HEK293 (cell line): ENCODE results near the gene MAPK8IP3.
A peak's percentile ranks its signal among the peaks of the same experiment; 100 is the strongest.

ENCODE experiments used
- CTCF ChIA-PET: fragments of 350-600 bp; formaldehyde crosslinking; extraction: SDS; loops from one replicate; lab custom pipeline; 2021; ENCODE audit warnings: antibody characterized with exemption; lab: Yijun Ruan, JAX
- POLR2A ChIA-PET: fragments of 300-600 bp; formaldehyde crosslinking; extraction: SDS; loops from one replicate; lab custom pipeline; 2020; ENCODE audit warnings: antibody characterized with exemption, inconsistent platforms; lab: Yijun Ruan, JAX
- H3K27ac ChIP-seq: fragments of 200-500 bp; sonication (Bioruptor generic); 2 replicates; pipeline ENCODE4 v1.5.1; 2014; ENCODE audit warnings: low read depth, low read length, control low read depth, inconsistent platforms; ENCODE audit errors: extremely low read depth
- H3K36me3 ChIP-seq, 2 experiments: fragments of 200-500 bp in 1 of 2; sonication (Bioruptor generic) in 1 of 2; 1 replicate in 1 of 2; 2 replicates in 1 of 2; pipeline ENCODE4 v1.5.1; 2014 to 2017; ENCODE audit warnings: inconsistent platforms in 2 of 2, low read length in 2 of 2; ENCODE audit not compliant: control insufficient read depth in 2 of 2, insufficient read depth in 1 of 2
- H3K4me1 ChIP-seq: fragments of 200-500 bp; sonication (Bioruptor generic); 2 replicates; pipeline ENCODE4 v1.5.1; 2014; ENCODE audit warnings: mild to moderate bottlenecking, low read length, inconsistent platforms; ENCODE audit not compliant: control insufficient read depth, insufficient read depth
- H3K4me3 ChIP-seq: 2 replicates; pipeline ENCODE4 v1.5.1; 2011; ENCODE audit warnings: low read depth, mild to moderate bottlenecking, control low read depth, low read length, moderate library complexity
- H3K9me3 ChIP-seq: fragments of 200-500 bp; sonication (Bioruptor generic); 2 replicates; pipeline ENCODE4 v1.5.1; 2014; ENCODE audit warnings: low read depth, low read length, inconsistent platforms; ENCODE audit not compliant: control insufficient read depth, insufficient read depth
- GLIS1 ChIP-seq: fragments of 450-650 bp; formaldehyde crosslinking; IDR thresholded peaks from 2 replicates; pipeline ENCODE4 v1.5.1; 2016; ENCODE audit warnings: missing biosample characterization, missing genetic modification characterization
- GLIS2 ChIP-seq: fragments of 450-650 bp; formaldehyde crosslinking; IDR thresholded peaks from 2 replicates; pipeline ENCODE4 v1.5.1; 2016; ENCODE audit warnings: missing biosample characterization, missing genetic modification characterization
- IKZF3 ChIP-seq: fragments of 450-650 bp; IDR thresholded peaks from 2 replicates; pipeline ENCODE4 v1.5.0; 2018; ENCODE audit warnings: missing biosample characterization, mild to moderate bottlenecking, missing genetic modification characterization, moderate library complexity
- KLF1 ChIP-seq: fragments of 450-650 bp; formaldehyde crosslinking; IDR thresholded peaks from 2 replicates; pipeline ENCODE4 v1.5.1; 2016; ENCODE audit warnings: missing biosample characterization, missing genetic modification characterization
- KLF10 ChIP-seq: fragments of 450-650 bp; IDR thresholded peaks from 2 replicates; pipeline ENCODE4 v1.5.1; 2018; ENCODE audit warnings: missing biosample characterization, mild to moderate bottlenecking, missing genetic modification characterization
- RBAK ChIP-seq: fragments of 450-650 bp; formaldehyde crosslinking; IDR thresholded peaks from 2 replicates; pipeline ENCODE4 v1.5.1; 2016; ENCODE audit warnings: missing biosample characterization, missing genetic modification characterization
- SETDB1 ChIP-seq: IDR thresholded peaks from one replicate; pipeline ENCODE4 v1.6.1; 2017; ENCODE audit warnings: mild to moderate bottlenecking, low read length, moderate library complexity, mixed read lengths; ENCODE audit not compliant: insufficient read length
- SP2 ChIP-seq: fragments of 450-650 bp; formaldehyde crosslinking; IDR thresholded peaks from 2 replicates; pipeline ENCODE4 v1.5.1; 2016; ENCODE audit warnings: missing biosample characterization, missing genetic modification characterization
- SP7 ChIP-seq: fragments of 450-650 bp; formaldehyde crosslinking; IDR thresholded peaks from 2 replicates; pipeline ENCODE4 v1.5.1; 2016; ENCODE audit warnings: missing biosample characterization, missing genetic modification characterization
- ZEB2 ChIP-seq: fragments of 450-650 bp; formaldehyde crosslinking; IDR thresholded peaks from 2 replicates; pipeline ENCODE4 v1.5.1; 2016; ENCODE audit warnings: missing biosample characterization, missing genetic modification characterization
- ZNF169 ChIP-seq: fragments of 450-650 bp; formaldehyde crosslinking; IDR thresholded peaks from 2 replicates; pipeline ENCODE4 v1.5.1; 2016; ENCODE audit warnings: missing biosample characterization, missing genetic modification characterization
- ZNF24 ChIP-seq: fragments of 450-650 bp; formaldehyde crosslinking; IDR thresholded peaks from 2 replicates; pipeline ENCODE4 v1.5.1; 2016; ENCODE audit warnings: missing biosample characterization, missing genetic modification characterization
- ZNF394 ChIP-seq: fragments of 450-650 bp; formaldehyde crosslinking; IDR thresholded peaks from 2 replicates; pipeline ENCODE4 v1.5.1; 2016; ENCODE audit warnings: missing biosample characterization, missing genetic modification characterization, mild to moderate bottlenecking, moderate library complexity, borderline replicate concordance
- ZNF423 ChIP-seq: fragments of 450-650 bp; formaldehyde crosslinking; IDR thresholded peaks from 2 replicates; pipeline ENCODE4 v1.5.1; 2016; ENCODE audit warnings: missing biosample characterization, missing genetic modification characterization
- ZNF426 ChIP-seq: fragments of 450-650 bp; formaldehyde crosslinking; IDR thresholded peaks from 2 replicates; pipeline ENCODE4 v1.5.1; 2017; ENCODE audit warnings: missing biosample characterization, missing genetic modification characterization, mild to moderate bottlenecking, inconsistent platforms, moderate library complexity
- ZNF48 ChIP-seq: fragments of 450-650 bp; formaldehyde crosslinking; IDR thresholded peaks from 2 replicates; pipeline ENCODE4 v1.5.1; 2016; ENCODE audit warnings: missing biosample characterization, missing genetic modification characterization
- ZNF521 ChIP-seq: fragments of 450-650 bp; formaldehyde crosslinking; IDR thresholded peaks from 2 replicates; pipeline ENCODE4 v1.5.1; 2017; ENCODE audit warnings: missing biosample characterization, mild to moderate bottlenecking, missing genetic modification characterization
- ZNF600 ChIP-seq: fragments of 450-650 bp; formaldehyde crosslinking; IDR thresholded peaks from 2 replicates; pipeline ENCODE4 v1.5.1; 2016; ENCODE audit warnings: missing biosample characterization, missing genetic modification characterization
- ZNF629 ChIP-seq: fragments of 450-650 bp; formaldehyde crosslinking; IDR thresholded peaks from 2 replicates; pipeline ENCODE4 v1.5.1; 2017; ENCODE audit warnings: missing biosample characterization, missing genetic modification characterization
- ZNF791 ChIP-seq: fragments of 450-650 bp; formaldehyde crosslinking; IDR thresholded peaks from 2 replicates; pipeline ENCODE4 v1.5.1; 2016; ENCODE audit warnings: missing biosample characterization, missing genetic modification characterization
- ZNF837 ChIP-seq: fragments of 450-650 bp; formaldehyde crosslinking; IDR thresholded peaks from 2 replicates; pipeline ENCODE4 v1.5.1; 2016; ENCODE audit warnings: missing biosample characterization, missing genetic modification characterization
- ZXDB ChIP-seq: fragments of 450-650 bp; formaldehyde crosslinking; IDR thresholded peaks from 2 replicates; pipeline ENCODE4 v1.5.1; 2016; ENCODE audit warnings: missing biosample characterization, missing genetic modification characterization
- TF ChIP-seq, protein P1 (sequence below): fragments of 450-650 bp; formaldehyde crosslinking; IDR thresholded peaks from 2 replicates; pipeline ENCODE4 v1.5.1; 2016; ENCODE audit warnings: missing biosample characterization, missing genetic modification characterization
- TF ChIP-seq, protein P2 (sequence below): fragments of 450-650 bp; formaldehyde crosslinking; IDR thresholded peaks from 2 replicates; pipeline ENCODE4 v1.5.1; 2016; ENCODE audit warnings: missing biosample characterization, missing genetic modification characterization
- TF ChIP-seq, protein P3 (sequence below): fragments of 450-650 bp; formaldehyde crosslinking; IDR thresholded peaks from 2 replicates; pipeline ENCODE4 v1.5.1; 2016; ENCODE audit warnings: missing biosample characterization, missing genetic modification characterization
- TF ChIP-seq, protein P4 (sequence below): fragments of 450-650 bp; formaldehyde crosslinking; IDR thresholded peaks from 2 replicates; pipeline ENCODE4 v1.5.0; 2017; ENCODE audit warnings: missing biosample characterization, missing genetic modification characterization, borderline replicate concordance

MAPK8IP3 gene

DNA sequence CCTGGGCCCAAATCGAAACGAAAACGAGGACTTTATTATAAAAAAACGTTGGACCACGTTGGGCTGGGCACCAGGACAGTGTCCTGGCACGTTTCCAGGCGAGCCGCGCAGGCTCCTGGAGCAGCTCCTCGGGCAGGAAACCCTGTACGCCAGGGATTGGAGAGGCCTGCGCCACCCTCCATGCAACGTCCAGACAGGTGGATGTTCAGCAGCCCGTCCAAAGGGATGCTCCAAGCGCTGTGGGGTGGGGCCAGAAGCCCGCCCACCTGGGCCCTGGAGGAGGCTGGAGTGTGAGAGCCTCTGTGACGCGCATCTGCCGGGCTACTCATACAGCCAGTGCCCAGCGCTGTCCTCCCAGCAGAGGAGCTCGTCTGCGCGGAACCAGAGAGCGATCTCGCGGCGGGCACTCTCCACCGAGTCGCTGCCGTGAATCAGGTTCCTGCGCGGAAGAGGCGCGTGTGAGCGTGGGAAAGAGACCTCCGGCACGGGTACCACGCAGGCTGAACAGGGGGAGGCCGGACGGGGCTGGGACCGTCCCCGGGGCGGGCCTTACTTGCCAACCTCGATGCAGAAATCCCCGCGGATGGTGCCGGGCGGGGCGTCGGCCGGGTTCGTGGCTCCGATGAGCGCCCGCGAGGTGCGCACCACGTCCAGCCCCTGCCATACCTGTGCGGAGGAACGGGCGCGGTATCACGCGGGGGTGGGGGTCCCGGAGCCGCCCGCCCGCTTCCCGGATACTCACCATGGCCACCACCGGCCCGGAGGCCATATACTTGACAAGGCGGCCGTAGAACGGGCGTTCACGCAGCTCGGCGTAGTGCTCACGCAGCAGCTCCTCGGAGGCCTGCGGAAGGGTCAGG lies 64.6 kb downstream of the MAPK8IP3 start (continued):
- TF ChIP-seq ZNF629 (tag by site-specific recombination) (peak; percentile 75), ZNF837 (tag by site-specific recombination) (peak; percentile 46; the same call in 1 of the 2 replicates), GLIS2 (peak; percentile 15), ZNF48 (tag by site-specific recombination) (no peak), ZNF600 (tag by site-specific recombination) (peak; percentile 61), SETDB1 (no peak), SP7 (tag by site-specific recombination) (peak; percentile 51; the same call in 1 of the 2 replicates), ZNF791 (tag by site-specific recombination) (no peak), KLF1 (tag by site-specific recombination) (peak; percentile 76), ZEB2 (tag by site-specific recombination) (peak; percentile 81), ZNF521 (tag by site-specific recombination) (no peak), ZNF426 (tag by site-specific recombination) (no peak), ZXDB (peak; percentile 99), ZNF169 (tag by site-specific recombination) (no peak), ZNF394 (tag by site-specific recombination) (peak; percentile 74; the same call in 1 of the 2 replicates)
- TF ChIP-seq, protein P1, sequence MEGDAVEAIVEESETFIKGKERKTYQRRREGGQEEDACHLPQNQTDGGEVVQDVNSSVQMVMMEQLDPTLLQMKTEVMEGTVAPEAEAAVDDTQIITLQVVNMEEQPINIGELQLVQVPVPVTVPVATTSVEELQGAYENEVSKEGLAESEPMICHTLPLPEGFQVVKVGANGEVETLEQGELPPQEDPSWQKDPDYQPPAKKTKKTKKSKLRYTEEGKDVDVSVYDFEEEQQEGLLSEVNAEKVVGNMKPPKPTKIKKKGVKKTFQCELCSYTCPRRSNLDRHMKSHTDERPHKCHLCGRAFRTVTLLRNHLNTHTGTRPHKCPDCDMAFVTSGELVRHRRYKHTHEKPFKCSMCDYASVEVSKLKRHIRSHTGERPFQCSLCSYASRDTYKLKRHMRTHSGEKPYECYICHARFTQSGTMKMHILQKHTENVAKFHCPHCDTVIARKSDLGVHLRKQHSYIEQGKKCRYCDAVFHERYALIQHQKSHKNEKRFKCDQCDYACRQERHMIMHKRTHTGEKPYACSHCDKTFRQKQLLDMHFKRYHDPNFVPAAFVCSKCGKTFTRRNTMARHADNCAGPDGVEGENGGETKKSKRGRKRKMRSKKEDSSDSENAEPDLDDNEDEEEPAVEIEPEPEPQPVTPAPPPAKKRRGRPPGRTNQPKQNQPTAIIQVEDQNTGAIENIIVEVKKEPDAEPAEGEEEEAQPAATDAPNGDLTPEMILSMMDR (tag by site-specific recombination), result 0 out of 2 replicates have a peak, but pooled peaks have one; percentile 44
- TF ChIP-seq, protein P2, sequence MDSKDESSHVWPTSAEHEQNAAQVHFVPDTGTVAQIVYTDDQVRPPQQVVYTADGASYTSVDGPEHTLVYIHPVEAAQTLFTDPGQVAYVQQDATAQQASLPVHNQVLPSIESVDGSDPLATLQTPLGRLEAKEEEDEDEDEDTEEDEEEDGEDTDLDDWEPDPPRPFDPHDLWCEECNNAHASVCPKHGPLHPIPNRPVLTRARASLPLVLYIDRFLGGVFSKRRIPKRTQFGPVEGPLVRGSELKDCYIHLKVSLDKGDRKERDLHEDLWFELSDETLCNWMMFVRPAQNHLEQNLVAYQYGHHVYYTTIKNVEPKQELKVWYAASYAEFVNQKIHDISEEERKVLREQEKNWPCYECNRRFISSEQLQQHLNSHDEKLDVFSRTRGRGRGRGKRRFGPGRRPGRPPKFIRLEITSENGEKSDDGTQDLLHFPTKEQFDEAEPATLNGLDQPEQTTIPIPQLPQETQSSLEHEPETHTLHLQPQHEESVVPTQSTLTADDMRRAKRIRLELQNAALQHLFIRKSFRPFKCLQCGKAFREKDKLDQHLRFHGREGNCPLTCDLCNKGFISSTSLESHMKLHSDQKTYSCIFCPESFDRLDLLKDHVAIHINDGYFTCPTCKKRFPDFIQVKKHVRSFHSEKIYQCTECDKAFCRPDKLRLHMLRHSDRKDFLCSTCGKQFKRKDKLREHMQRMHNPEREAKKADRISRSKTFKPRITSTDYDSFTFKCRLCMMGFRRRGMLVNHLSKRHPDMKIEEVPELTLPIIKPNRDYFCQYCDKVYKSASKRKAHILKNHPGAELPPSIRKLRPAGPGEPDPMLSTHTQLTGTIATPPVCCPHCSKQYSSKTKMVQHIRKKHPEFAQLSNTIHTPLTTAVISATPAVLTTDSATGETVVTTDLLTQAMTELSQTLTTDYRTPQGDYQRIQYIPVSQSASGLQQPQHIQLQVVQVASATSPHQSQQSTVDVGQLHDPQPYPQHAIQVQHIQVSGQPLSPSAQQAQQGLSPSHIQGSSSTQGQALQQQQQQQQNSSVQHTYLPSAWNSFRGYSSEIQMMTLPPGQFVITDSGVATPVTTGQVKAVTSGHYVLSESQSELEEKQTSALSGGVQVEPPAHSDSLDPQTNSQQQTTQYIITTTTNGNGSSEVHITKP, result peak; percentile 84
- TF ChIP-seq, all 188 proteins: peak for 45

DNA sequence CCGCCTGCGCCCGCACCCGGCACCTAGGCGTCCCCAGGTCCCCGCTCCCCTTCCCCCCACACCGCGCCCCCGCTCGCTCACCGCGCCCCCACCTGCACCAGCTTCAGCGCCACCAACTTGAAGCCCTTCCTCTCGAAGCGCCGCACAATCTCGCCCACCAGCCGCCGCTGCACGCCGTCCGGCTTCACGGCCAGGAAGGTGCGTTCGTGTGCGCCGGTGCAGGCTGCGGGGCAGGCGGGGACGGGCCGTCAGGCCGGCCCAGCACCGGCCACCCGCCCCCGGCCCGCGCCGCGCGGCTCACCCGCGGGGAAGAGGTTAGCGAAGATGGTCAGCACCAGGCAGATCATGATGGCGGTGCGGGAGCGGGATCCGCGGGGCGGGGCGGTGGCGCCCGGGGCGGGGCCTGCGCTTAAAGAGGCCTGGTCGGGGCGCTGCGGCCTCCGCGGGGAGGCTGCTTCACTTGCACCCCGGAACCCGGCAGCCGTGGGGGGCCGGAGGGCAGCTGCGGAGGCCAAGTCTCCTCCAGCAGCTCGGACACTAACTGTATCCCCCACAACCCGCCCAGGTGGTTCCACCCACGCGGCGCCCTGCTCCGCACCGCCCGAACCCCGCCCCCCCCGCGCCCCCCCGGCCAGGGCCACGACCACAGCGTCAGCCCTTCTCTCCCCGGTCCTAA lies 65.3 kb downstream of the MAPK8IP3 start, which contains the start of gene NME3:
TSS of gene NME3 (minus strand) at position 356 of the 676 bp plus-strand sequence. CDS start at position 347, 9 bp downstream.
- POLR2A ChIA-PET, result interaction anchor here (0.7 to 6.0 kb wide), 8 partner anchors 10 to 193 kb away, joined by 3 to 113 read pairs (median 8); partner anchors contain the start of genes CRAMP1, IFT140, JPT2 and MAPK8IP3
- peak; percentile 86 for TF ChIP-seq GLIS2
- TF ChIP-seq ZNF24 (tag by site-specific recombination), result no peak
- 0 out of 2 replicates have a peak, but pooled peaks have one; percentile 5 for TF ChIP-seq IKZF3 (tag by site-specific recombination)
- no peak for TF ChIP-seq RBAK
- TF ChIP-seq SP2 (tag by site-specific recombination), result peak; percentile 44
- TF ChIP-seq, protein P3, sequence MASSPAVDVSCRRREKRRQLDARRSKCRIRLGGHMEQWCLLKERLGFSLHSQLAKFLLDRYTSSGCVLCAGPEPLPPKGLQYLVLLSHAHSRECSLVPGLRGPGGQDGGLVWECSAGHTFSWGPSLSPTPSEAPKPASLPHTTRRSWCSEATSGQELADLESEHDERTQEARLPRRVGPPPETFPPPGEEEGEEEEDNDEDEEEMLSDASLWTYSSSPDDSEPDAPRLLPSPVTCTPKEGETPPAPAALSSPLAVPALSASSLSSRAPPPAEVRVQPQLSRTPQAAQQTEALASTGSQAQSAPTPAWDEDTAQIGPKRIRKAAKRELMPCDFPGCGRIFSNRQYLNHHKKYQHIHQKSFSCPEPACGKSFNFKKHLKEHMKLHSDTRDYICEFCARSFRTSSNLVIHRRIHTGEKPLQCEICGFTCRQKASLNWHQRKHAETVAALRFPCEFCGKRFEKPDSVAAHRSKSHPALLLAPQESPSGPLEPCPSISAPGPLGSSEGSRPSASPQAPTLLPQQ (tag by site-specific recombination), result peak; percentile 97
- peak; percentile 88 for TF ChIP-seq GLIS1
- TF ChIP-seq KLF10, result peak; percentile 55; the same call in 1 of the 2 replicates
- TF ChIP-seq ZNF423 (tag by site-specific recombination), result peak; percentile 89
- TF ChIP-seq, protein P4, sequence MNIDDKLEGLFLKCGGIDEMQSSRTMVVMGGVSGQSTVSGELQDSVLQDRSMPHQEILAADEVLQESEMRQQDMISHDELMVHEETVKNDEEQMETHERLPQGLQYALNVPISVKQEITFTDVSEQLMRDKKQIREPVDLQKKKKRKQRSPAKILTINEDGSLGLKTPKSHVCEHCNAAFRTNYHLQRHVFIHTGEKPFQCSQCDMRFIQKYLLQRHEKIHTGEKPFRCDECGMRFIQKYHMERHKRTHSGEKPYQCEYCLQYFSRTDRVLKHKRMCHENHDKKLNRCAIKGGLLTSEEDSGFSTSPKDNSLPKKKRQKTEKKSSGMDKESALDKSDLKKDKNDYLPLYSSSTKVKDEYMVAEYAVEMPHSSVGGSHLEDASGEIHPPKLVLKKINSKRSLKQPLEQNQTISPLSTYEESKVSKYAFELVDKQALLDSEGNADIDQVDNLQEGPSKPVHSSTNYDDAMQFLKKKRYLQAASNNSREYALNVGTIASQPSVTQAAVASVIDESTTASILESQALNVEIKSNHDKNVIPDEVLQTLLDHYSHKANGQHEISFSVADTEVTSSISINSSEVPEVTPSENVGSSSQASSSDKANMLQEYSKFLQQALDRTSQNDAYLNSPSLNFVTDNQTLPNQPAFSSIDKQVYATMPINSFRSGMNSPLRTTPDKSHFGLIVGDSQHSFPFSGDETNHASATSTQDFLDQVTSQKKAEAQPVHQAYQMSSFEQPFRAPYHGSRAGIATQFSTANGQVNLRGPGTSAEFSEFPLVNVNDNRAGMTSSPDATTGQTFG, result no peak

More for the DNA sequence above, 65.3 kb downstream of the MAPK8IP3 start, which contains the start of gene NME3:
- Histone ChIP-seq H3K27ac (peak within 1 kb of the TSS; percentile 94), H3K9me3 (no peaks in the 10 kb centered on the region), H3K36me3 (peaks cover 0 to 76% of the 10 kb centered on the region in 2 experiments; a peak in 1 of 3 replicates), H3K4me3 (peak within 1 kb of the TSS; percentile 95), H3K4me1 (peaks cover 9% of the 10 kb centered on the region)
- CTCF ChIA-PET, result interaction anchor here (0.6 kb wide), 2 partner anchors 121 to 504 kb away, joined by 3 read pairs; no protein-coding TSS in a partner anchor
